Astrocyte of the spinal cord (primary cell): Measurements from ENCODE around the gene MDC1.

Experiments used
- DNase-seq: peaks from one replicate; pipeline ENCODE4 v3.0.0; 2011; ENCODE audit warnings: low read depth, low spot score
- H3K4me3 ChIP-seq: 2 replicates; pipeline ENCODE4 v1.5.1; 2011; ENCODE audit warnings: low read depth, mild to moderate bottlenecking, low read length, moderate library complexity
- CTCF ChIP-seq: IDR thresholded peaks from 2 replicates; pipeline ENCODE4 v1.5.1; 2012; ENCODE audit warnings: low read depth, mild to moderate bottlenecking, low read length, inconsistent platforms
- in situ Hi-C: cut with HindIII; loops from 2 replicates; pipeline ENCODE4 v1.10.0; 2017; ENCODE audit warnings: low sequenced_read_pairs

Gene MDC1

DNA sequence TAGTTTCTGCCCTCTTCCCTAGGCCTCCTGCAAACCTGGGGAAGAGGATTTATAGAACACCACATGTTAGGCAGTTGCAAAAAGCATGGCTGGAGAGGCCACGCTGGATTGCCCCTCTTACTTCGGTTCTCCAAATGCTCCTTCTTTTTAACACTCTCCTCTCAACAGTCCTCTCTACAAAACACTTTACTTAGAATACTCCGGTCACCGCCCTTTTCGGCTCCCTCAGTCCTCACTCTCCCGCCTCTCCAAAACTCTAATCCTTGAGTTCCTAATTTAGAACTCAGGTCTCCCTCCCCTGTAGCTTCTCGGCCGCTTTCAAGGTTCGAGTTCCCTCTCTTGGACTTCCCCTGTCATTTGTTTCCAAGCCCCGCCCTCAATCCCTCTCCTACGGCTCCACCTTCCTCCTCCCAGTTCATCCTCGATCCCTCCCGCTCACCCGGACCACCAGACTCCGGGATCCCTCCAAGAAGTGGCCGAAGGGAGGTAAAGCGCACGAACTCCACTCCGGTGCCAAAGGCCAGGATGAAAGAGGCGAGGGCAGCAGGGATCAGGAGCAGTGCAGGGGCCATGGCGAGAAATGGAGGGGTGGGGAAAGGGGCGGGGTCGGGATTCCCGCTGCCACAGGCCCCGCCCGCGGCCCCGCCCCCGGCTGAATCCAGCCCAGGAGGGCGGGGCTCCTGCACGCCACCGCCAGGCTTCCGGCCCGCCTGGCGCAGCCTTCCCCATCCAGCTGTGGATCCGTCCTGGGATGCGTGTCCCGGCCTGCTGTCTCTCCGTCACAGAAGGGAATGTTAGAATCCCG, 26.5 kb downstream of the MDC1 start, which contains the start of gene NRM:
Gene NRM, minus strand, starts transcription at position 582 of the 805 bp plus-strand sequence. Its CDS starts 10 bp downstream, at position 572.
- peak; percentile 84 for DNase-seq
- no peak for TF ChIP-seq CTCF

GRCh38 chr6:30689985-30690384, 27.1 kb downstream of the MDC1 start:
- DNase-seq, result no peak
- H3K4me3 ChIP-seq, result peak overlapping the region; percentile 77
- in situ Hi-C loops, result no loop called here
- TF ChIP-seq CTCF, result no peak

More for the DNA sequence above, 26.5 kb downstream of the MDC1 start, which contains the start of gene NRM:
- in situ Hi-C loops, result no loop called here
- peak within 1 kb of the TSS; percentile 77 for H3K4me3 ChIP-seq

GRCh38 chr6:30689022-30689865, 27.8 kb downstream of the MDC1 start:
- no peak for DNase-seq
- in situ Hi-C loops, result no loop called here
- TF ChIP-seq CTCF, result no peak
- no peak overlapping the region for H3K4me3 ChIP-seq

DNA sequence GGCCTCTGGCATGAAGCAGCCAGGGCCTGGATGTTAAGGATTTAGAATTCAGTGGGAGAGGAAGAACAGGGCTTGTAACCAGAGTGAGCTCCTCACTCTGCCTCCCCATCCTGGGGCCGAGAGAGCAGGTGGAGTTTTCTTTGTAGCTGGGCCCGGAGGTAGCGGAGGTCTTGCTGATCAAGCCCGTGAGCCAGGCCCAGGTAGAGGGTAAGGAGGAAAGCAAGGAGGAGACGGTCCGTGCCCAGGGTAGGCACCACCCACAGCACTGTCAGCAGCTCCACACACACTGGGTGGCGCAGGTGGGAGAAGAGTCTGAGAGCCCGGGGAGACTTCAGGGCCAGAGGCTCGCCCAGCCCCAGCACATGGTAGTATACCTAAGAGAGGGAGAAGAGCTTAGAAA, 28.5 kb downstream of the MDC1 start:
- DNase-seq, result no peak
- peak overlapping the region; percentile 87 for H3K4me3 ChIP-seq
- in situ Hi-C loops, result no loop called here
- no peak for TF ChIP-seq CTCF

GRCh38 chr6:30687659-30688431, 29.2 kb downstream of the MDC1 start:
- peak; percentile 38 for TF ChIP-seq CTCF
- in situ Hi-C loops, result no loop called here
- DNase-seq, result peak; percentile 45
- H3K4me3 ChIP-seq, result peak overlapping the region; percentile 87

- in situ Hi-C loops, result no loop called here
- peak overlapping the region; percentile 87 for H3K4me3 ChIP-seq
- TF ChIP-seq CTCF, result no peak
- DNase-seq, result peak; percentile 98
Observed at GRCh38 chr6:30686908-30687658, 30.0 kb downstream of the MDC1 start.
